Mesothelial cell of epicardium (in vitro differentiated cells): ENCODE data around the gene DOK6. TPM values are rescaled to one million over a fixed set of nuclear protein-coding genes. Genes with fewer than 3 reads are reported as not detected.

Experiments
- DNase-seq, 2 experiments: peaks; one replicate each; pipeline ENCODE4 v3.0.0; 2021; ENCODE audit warnings: low spot score in 2 of 2; ENCODE audit not compliant: unreplicated experiment in 2 of 2
- H3K27ac Mint-ChIP-seq: 2 replicates; pipeline ENCODE4 v1.8.0; 2021; ENCODE audit warnings: mixed read lengths
- H3K27me3 Mint-ChIP-seq: 2 replicates; pipeline ENCODE4 v1.8.0; 2021; ENCODE audit warnings: low read depth, mixed read lengths
- H3K36me3 Mint-ChIP-seq: 2 replicates; pipeline ENCODE4 v1.8.0; 2021; ENCODE audit warnings: mixed read lengths
- H3K4me1 Mint-ChIP-seq: 2 replicates; pipeline ENCODE4 v1.8.0; 2021; ENCODE audit warnings: mixed read lengths
- H3K4me3 Mint-ChIP-seq: 2 replicates; pipeline ENCODE4 v1.8.0; 2021; ENCODE audit warnings: mild to moderate bottlenecking, moderate library complexity, mixed read lengths
- H3K9me3 Mint-ChIP-seq: 2 replicates; pipeline ENCODE4 v1.8.0; 2021; ENCODE audit warnings: mixed read lengths
- total RNA-seq: library from RNA; stranded (reverse); gene quantifications from 3 replicates; pipeline ENCODE4 v1.2.1, GENCODE V29; 2021
- TF ChIP-seq, protein P1 (sequence below): fragments of 200-600 bp; sonication (generic); IDR thresholded peaks from one replicate; pipeline ENCODE4 v1.5.0; 2021; ENCODE audit warnings: antibody characterized with exemption; ENCODE audit not compliant: unreplicated experiment

Gene DOK6
- total RNA-seq, 1 donor from 2014 or later: 4.9 TPM

DNA sequence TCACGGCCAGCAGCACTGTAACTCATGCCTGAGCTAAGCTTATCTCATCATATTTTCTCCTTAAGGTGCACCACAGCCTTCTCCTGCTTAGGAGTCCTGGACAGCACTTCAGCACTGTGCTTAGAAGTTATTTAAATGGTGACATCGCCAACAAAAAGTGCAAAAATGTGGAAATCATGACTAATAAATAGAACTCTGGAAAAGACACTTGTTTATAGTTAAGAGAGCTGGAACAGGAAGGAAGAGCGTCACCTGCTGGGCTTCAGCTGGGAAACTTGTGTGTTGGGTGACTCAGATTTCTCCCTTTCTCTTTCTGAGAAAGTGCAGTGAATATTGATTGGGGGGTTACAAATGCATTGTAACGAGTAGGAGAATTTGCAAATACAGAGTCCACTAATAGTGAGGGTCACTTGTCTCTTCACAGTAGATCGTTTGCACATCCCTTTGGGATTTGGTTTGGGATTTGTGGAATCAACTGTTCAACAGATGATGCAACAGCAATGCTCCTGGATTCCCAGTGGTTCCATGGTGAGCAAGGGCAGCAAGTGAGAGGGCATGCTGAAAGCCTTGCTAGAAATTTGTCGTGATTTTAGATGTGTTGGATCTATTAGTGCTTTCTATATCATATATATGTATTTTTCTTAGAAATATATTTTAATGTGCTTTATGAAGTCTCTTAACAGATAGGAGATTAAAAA is 84.2 kb downstream of the DOK6 start:
- no peak overlapping the region for H3K27ac Mint-ChIP-seq
- H3K36me3 Mint-ChIP-seq: no peaks in the 10 kb centered on the region
- H3K4me3 Mint-ChIP-seq: no peak overlapping the region
- H3K9me3 Mint-ChIP-seq: no peaks in the 10 kb centered on the region
- DNase-seq: no peak
- no peaks in the 10 kb centered on the region for H3K27me3 Mint-ChIP-seq
- TF ChIP-seq, protein P1, sequence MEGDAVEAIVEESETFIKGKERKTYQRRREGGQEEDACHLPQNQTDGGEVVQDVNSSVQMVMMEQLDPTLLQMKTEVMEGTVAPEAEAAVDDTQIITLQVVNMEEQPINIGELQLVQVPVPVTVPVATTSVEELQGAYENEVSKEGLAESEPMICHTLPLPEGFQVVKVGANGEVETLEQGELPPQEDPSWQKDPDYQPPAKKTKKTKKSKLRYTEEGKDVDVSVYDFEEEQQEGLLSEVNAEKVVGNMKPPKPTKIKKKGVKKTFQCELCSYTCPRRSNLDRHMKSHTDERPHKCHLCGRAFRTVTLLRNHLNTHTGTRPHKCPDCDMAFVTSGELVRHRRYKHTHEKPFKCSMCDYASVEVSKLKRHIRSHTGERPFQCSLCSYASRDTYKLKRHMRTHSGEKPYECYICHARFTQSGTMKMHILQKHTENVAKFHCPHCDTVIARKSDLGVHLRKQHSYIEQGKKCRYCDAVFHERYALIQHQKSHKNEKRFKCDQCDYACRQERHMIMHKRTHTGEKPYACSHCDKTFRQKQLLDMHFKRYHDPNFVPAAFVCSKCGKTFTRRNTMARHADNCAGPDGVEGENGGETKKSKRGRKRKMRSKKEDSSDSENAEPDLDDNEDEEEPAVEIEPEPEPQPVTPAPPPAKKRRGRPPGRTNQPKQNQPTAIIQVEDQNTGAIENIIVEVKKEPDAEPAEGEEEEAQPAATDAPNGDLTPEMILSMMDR: no peak
- H3K4me1 Mint-ChIP-seq: no peaks in the 10 kb centered on the region

DNA sequence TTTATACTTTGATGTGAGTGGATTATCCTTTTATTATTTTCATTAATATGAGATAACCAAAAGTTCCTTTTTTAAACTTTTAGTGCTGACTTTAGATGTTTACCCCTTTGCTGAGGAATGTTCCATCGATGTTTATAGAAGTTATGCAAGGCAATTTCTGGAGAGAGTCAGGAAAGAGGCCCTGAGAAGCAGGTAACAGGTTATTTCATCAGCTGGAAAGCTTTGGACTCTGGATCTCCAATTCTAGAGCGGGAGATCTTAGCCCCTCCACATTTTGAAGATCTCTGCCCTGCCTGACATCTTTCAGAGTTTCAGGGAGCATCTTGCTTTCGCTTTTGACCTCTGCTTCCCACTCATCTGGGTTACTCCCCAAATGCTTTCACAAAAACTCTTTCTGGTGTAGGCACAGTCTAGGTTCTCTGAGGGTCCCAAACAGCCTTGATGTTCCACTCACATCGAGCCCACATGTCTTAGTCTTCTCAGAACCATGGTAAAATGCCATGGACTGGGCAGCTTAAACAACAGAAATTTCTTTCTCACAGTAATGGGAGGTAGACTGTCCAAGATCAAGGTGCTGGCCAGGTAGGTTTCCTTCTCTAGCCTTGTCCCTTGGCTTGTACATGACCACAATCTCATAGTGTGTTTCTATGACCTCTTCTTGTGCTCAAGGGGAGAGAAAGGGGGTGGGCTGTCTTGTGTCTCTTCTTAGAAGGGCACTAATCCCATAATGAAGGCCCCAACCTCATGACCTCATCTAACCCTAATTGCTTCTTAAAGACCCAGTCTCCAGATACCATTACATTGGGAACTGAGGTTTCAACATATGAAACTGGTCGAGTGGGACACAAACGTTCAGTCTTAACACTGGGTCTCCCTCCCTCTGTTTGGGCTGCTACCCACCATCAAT is 87.1 kb downstream of the DOK6 start:
- Mint-ChIP-seq H3K4me3 (no peak overlapping the region), H3K4me1 (no peaks in the 10 kb centered on the region), H3K36me3 (no peaks in the 10 kb centered on the region), H3K9me3 (no peaks in the 10 kb centered on the region), H3K27ac (no peak overlapping the region), H3K27me3 (no peaks in the 10 kb centered on the region)
- no peak for DNase-seq
- TF ChIP-seq, protein P1: no peak

DNA sequence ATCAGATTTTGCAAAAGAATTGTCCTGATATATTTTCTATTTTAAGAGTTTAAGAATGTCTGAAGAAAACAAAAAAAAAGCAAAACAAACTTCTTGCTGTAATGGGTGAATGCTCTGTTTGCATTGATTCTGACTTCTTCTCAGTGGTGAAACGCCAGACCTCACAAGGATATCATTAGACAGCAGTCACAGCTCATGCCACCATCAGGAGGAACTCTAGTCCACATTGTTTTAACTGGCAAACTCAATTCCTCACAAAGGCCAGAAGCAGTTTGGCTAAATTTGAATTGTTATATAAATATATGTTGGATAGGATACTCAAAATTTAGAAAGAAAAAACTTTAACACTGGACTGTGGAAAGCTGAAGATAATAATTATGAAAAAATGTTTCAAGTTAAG is 89.4 kb downstream of the DOK6 start:
- no peaks in the 10 kb centered on the region for H3K36me3 Mint-ChIP-seq
- no peaks in the 10 kb centered on the region for H3K9me3 Mint-ChIP-seq
- H3K27me3 Mint-ChIP-seq: no peaks in the 10 kb centered on the region
- TF ChIP-seq, protein P1: no peak
- H3K4me3 Mint-ChIP-seq: no peak overlapping the region
- DNase-seq: no peak
- H3K27ac Mint-ChIP-seq: no peak overlapping the region
- no peaks in the 10 kb centered on the region for H3K4me1 Mint-ChIP-seq

DNA sequence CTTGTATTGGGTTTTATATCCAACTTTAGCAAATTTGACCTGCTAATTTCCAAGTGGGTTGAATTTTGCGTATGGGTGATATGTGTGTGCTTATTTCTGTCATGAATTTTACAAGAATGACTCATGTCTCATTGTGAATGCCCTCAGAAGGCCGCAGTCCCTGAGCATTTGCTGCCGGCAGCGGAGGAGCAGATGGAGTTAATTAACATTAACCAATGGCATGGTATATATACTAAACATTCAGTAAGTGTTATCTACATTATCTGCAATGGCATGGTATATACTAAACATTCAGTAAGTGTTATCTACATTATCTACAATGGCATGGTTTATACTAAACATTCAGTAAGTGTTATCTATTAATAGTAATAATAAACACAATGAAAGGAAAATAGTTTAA is 90.1 kb downstream of the DOK6 start:
- Mint-ChIP-seq H3K27me3 (no peaks in the 10 kb centered on the region), H3K9me3 (no peaks in the 10 kb centered on the region), H3K27ac (no peak overlapping the region), H3K36me3 (no peaks in the 10 kb centered on the region), H3K4me1 (no peaks in the 10 kb centered on the region), H3K4me3 (no peak overlapping the region)
- DNase-seq: no peak
- TF ChIP-seq, protein P1: no peak

DNA sequence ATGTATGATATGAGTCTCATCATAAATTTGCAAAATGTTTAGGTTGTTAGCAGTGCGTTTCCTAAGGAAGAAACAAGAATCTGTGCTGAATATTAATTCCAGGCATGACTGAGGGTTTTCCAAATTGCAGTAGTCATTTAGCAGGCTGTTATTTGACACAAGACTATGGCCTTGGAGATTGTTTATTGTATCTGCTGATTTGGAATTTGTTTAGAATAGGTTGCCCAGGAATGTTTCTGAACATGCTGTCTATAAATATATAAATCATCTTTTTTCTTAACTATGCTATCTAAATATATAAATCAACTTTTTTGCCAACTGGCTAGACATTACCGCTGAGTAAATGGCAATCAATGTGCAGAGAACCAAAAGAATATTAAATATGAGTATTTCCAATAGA is 90.9 kb downstream of the DOK6 start:
- Mint-ChIP-seq H3K9me3 (peaks cover 3% of the 10 kb centered on the region), H3K36me3 (no peaks in the 10 kb centered on the region), H3K27ac (no peak overlapping the region), H3K27me3 (no peaks in the 10 kb centered on the region), H3K4me1 (no peaks in the 10 kb centered on the region), H3K4me3 (no peak overlapping the region)
- DNase-seq: no peak
- TF ChIP-seq, protein P1: no peak
